DOHH2 (cell line): ENCODE measurements around the gene PAK1.

Source experiments
- EZH2phosphoT487 ChIP-seq: fragments of 200-600 bp; sonication (generic); IDR thresholded peaks from 2 replicates; pipeline ENCODE4 v1.6.1; 2017; ENCODE audit warnings: borderline replicate concordance, mild to moderate bottlenecking, antibody characterized with exemption, low read length, moderate library complexity, mixed read lengths
- TF ChIP-seq, protein P1 (sequence below): fragments of 200-600 bp; sonication (generic); IDR thresholded peaks from one replicate; pipeline ENCODE4 v1.5.1; 2014; ENCODE audit warnings: antibody characterized with exemption, mild to moderate bottlenecking, low read depth, low read length; ENCODE audit not compliant: poor library complexity, severe bottlenecking

DNA sequence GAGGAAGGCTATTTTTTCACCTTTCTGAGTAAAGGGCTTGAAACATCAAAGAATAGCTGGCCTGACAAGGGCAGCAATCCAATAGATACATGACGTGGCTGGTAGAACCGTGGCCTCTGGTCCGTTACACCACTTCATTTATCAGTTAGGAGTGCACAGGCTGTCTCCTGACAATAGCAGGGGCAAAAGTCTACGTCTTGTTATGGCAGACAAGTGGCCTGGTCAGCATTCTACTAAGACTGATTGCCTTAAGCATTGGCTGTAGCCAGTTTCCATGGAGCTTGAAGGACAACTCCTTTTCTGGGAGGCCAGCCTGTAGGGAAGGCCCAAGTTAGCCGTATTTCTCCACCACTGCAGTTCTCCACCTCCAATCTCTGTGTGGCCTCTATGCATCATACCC lies 163.2 kb downstream of the PAK1 start:
- TF ChIP-seq, protein P1, sequence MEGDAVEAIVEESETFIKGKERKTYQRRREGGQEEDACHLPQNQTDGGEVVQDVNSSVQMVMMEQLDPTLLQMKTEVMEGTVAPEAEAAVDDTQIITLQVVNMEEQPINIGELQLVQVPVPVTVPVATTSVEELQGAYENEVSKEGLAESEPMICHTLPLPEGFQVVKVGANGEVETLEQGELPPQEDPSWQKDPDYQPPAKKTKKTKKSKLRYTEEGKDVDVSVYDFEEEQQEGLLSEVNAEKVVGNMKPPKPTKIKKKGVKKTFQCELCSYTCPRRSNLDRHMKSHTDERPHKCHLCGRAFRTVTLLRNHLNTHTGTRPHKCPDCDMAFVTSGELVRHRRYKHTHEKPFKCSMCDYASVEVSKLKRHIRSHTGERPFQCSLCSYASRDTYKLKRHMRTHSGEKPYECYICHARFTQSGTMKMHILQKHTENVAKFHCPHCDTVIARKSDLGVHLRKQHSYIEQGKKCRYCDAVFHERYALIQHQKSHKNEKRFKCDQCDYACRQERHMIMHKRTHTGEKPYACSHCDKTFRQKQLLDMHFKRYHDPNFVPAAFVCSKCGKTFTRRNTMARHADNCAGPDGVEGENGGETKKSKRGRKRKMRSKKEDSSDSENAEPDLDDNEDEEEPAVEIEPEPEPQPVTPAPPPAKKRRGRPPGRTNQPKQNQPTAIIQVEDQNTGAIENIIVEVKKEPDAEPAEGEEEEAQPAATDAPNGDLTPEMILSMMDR: no peak
- TF ChIP-seq EZH2phosphoT487: no peak
